Measurements from ENCODE around the gene RBMX.

DNA sequence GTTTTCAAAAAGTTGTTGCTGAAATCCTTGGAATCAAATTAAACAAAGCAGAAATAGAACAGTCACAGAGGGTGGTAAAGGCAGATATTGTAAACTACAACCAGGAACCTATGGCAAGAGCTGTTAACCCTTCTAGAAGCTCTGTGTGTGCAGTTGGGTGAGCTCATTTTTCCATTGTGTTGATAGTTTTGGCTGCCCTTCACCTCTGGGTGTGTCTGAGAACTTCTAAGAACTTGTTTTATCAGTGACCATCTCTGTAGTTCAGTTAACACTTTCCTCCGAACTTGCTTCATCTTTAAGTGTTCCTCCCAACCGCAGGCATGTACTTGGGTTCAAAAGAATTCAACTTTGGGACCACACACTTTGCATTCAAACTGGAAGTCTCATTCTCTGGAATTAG, 32.7 kb downstream of the RBMX start:
- no peak for TF ChIP-seq POLR2A (IDR thresholded peaks at IDR 0.05; ENCODE audit: low read depth, low read length)
- no peak for TF ChIP-seq EZH2 (IDR thresholded peaks at IDR 0.05; ENCODE audit: borderline replicate concordance, low read depth, low read length, severe bottlenecking)
- TF ChIP-seq, protein P1, sequence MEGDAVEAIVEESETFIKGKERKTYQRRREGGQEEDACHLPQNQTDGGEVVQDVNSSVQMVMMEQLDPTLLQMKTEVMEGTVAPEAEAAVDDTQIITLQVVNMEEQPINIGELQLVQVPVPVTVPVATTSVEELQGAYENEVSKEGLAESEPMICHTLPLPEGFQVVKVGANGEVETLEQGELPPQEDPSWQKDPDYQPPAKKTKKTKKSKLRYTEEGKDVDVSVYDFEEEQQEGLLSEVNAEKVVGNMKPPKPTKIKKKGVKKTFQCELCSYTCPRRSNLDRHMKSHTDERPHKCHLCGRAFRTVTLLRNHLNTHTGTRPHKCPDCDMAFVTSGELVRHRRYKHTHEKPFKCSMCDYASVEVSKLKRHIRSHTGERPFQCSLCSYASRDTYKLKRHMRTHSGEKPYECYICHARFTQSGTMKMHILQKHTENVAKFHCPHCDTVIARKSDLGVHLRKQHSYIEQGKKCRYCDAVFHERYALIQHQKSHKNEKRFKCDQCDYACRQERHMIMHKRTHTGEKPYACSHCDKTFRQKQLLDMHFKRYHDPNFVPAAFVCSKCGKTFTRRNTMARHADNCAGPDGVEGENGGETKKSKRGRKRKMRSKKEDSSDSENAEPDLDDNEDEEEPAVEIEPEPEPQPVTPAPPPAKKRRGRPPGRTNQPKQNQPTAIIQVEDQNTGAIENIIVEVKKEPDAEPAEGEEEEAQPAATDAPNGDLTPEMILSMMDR (IDR thresholded peaks at IDR 0.05; ENCODE audit: extremely low read depth in 1 of 2, insufficient read depth in 1 of 2, low read depth in 1 of 2, low read length in 2 of 2) = no peak

All from endothelial cell of umbilical vein (primary cell).